Mesothelial cell of epicardium (in vitro differentiated cells): ENCODE results near the gene KLF2. TPM values are rescaled to one million over a fixed set of nuclear protein-coding genes. Genes with fewer than 3 reads are reported as not detected.

ENCODE experiments used
- DNase-seq, 2 experiments: peaks; one replicate each; pipeline ENCODE4 v3.0.0; 2021; ENCODE audit warnings: low spot score in 2 of 2; ENCODE audit not compliant: unreplicated experiment in 2 of 2
- H3K27ac Mint-ChIP-seq: 2 replicates; pipeline ENCODE4 v1.8.0; 2021; ENCODE audit warnings: mixed read lengths
- H3K27me3 Mint-ChIP-seq: 2 replicates; pipeline ENCODE4 v1.8.0; 2021; ENCODE audit warnings: low read depth, mixed read lengths
- H3K36me3 Mint-ChIP-seq: 2 replicates; pipeline ENCODE4 v1.8.0; 2021; ENCODE audit warnings: mixed read lengths
- H3K4me1 Mint-ChIP-seq: 2 replicates; pipeline ENCODE4 v1.8.0; 2021; ENCODE audit warnings: mixed read lengths
- H3K4me3 Mint-ChIP-seq: 2 replicates; pipeline ENCODE4 v1.8.0; 2021; ENCODE audit warnings: mild to moderate bottlenecking, moderate library complexity, mixed read lengths
- H3K9me3 Mint-ChIP-seq: 2 replicates; pipeline ENCODE4 v1.8.0; 2021; ENCODE audit warnings: mixed read lengths
- CTCF ChIP-seq: fragments of 200-600 bp; sonication (generic); IDR thresholded peaks from one replicate; pipeline ENCODE4 v1.5.0; 2021; ENCODE audit warnings: antibody characterized with exemption; ENCODE audit not compliant: unreplicated experiment
- total RNA-seq: library from RNA; stranded (reverse); gene quantifications from 3 replicates; pipeline ENCODE4 v1.2.1, GENCODE V29; 2021

Gene KLF2
- total RNA-seq, 1 donor from 2014 or later: 12.3 TPM

GRCh38 chr19:16328824-16329482 is 4.3 kb downstream of the KLF2 start:
- Mint-ChIP-seq H3K4me3 (no peak overlapping the region), H3K36me3 (no peaks in the 10 kb centered on the region), H3K4me1 (peaks cover 11% of the 10 kb centered on the region), H3K27ac (no peak overlapping the region), H3K27me3 (peaks cover 67% of the 10 kb centered on the region), H3K9me3 (no peaks in the 10 kb centered on the region)
- DNase-seq: no peak
- no peak for TF ChIP-seq CTCF

GRCh38 chr19:16330368-16330801 is 5.8 kb downstream of the KLF2 start:
- Mint-ChIP-seq H3K9me3 (no peaks in the 10 kb centered on the region), H3K27me3 (peaks cover 69% of the 10 kb centered on the region), H3K4me1 (peaks cover 11% of the 10 kb centered on the region), H3K36me3 (no peaks in the 10 kb centered on the region), H3K27ac (no peak overlapping the region), H3K4me3 (no peak overlapping the region)
- DNase-seq: no peak
- TF ChIP-seq CTCF: no peak

DNA sequence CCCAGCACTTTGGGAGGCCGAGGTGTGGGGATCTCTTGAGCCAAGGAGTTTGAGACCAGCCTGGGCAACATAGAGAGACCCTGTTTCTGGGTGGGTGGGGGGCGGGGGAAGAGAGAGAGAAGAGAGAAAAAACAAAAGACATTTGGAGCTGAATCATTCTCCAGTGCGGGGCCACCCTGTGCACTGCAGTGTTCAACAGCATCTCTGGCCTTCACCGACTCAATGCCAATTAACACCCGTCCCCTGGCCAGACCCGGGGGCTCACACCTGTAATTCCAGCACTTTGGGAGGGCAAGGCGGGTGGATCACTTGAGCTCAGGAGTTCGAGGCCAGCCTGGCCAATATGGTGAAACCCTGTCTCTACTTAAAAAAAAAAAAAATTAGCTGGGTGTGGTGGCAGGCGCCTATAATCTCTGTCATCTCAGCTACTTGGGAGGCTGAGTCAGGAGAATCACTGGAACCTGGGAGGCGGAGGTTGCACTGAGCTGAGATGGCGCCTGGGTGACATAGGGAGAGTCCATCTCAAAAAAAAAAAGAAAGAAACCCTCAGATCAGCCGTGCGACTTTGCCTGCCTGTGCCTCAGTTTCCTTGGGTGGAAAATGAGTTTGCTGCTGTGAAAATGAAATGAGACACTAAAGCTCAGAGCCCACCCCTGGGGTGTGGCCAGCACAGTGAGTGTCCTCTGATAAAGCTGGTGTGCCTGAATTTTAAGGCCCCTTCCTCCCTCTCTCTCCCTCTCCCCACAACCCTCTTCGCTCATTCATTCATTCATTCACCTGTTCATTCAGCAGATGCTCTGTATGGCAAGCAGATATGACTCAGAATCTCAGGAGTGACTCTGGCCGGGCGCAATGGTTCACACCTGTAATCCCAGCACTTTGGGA is 6.4 kb downstream of the KLF2 start:
- Mint-ChIP-seq H3K4me3 (no peak overlapping the region), H3K4me1 (peaks cover 7% of the 10 kb centered on the region), H3K27me3 (peaks cover 65% of the 10 kb centered on the region), H3K27ac (no peak overlapping the region), H3K9me3 (no peaks in the 10 kb centered on the region), H3K36me3 (no peaks in the 10 kb centered on the region)
- no peak for TF ChIP-seq CTCF
- DNase-seq: no peak

DNA sequence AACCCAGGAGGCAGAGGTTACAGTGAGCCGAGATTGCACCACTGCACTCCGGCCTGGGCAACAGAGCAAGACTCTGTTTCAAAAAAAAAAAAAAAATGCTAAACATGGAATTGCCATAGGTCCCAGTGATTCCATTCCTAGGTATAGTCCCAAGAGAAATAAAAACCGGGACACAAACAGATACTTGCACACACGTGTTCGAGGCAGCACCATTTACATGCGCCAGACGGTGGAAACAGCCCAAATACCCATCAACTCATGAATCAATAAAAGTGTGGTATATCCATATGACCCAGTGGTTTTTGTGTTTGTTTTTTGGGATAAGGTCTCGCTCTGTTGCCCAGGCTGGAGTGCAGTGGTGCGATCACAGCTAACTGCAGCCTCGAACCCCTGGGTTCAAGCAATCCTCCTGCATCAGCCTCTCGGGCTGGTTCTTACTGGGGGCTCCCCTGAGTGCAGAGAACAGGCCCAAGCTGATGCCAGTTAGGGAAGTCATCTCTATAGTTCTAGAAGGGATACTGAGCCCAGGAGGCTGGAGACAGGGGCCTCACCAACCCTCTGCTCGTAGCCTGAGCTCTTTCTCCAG is 8.5 kb downstream of the KLF2 start:
- Mint-ChIP-seq H3K27ac (no peak overlapping the region), H3K9me3 (no peaks in the 10 kb centered on the region), H3K27me3 (peaks cover 45% of the 10 kb centered on the region), H3K36me3 (no peaks in the 10 kb centered on the region), H3K4me3 (no peak overlapping the region), H3K4me1 (peaks cover 2% of the 10 kb centered on the region)
- DNase-seq: no peak
- TF ChIP-seq CTCF: no peak

DNA sequence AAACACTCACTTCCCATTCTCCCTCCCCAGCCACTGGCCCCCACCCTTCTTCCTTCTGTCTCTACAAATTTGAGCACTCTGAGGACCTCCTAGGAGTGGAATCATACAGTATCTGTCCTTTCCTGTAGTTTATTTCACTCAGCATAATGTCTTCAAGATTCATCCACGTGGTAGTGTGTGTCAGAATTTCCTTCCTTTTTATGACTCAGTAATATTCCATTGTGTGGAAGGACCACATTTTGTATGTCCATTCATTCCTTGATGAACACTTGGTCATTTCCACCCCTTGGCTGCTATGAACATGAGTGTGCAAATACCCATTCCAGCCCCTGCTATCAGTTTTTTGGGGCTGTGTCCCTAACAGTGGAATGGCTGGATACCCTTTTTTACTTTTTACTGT is 9.8 kb downstream of the KLF2 start:
- Mint-ChIP-seq H3K4me1 (peaks cover 8% of the 10 kb centered on the region), H3K4me3 (no peak overlapping the region), H3K27ac (no peak overlapping the region), H3K27me3 (peaks cover 32% of the 10 kb centered on the region), H3K9me3 (no peaks in the 10 kb centered on the region), H3K36me3 (no peaks in the 10 kb centered on the region)
- TF ChIP-seq CTCF: no peak
- DNase-seq: no peak
